K562 (cell line): Measurements from ENCODE around the gene RPS6KA2. TPM values are rescaled to one million over a fixed set of nuclear protein-coding genes. Genes with fewer than 3 reads are reported as not detected.

Experiments used
- ATAC-seq: fragments of 200-7000 bp; cut with Tn5 transposase; 3 replicates; pipeline ENCODE4 v1.9.1; 2020; ENCODE audit warnings: moderate library complexity
- BruUV-seq: library from RNA; stranded (reverse); fragments of 400-500 nt; replicated peaks from 2 replicates; lab custom pipeline; 2021; lab: Mats Ljungman, UMichigan
- CTCF ChIA-PET: fragments of 300-600 bp; formaldehyde crosslinking; extraction: SDS; loops from one replicate; lab custom pipeline; 2021; ENCODE audit warnings: low intra/inter-chr PET ratio; lab: Yijun Ruan, JAX
- POLR2A ChIA-PET: fragments of 300-600, 350-650 bp; sonication (Branson Sonifier 250); formaldehyde crosslinking; extraction: SDS; loops from one replicate; lab custom pipeline; 2021; ENCODE audit warnings: antibody characterized with exemption, inconsistent platforms; lab: Yijun Ruan, JAX
- DNase-seq, 4 experiments: peaks; one replicate each; pipeline versions ENCODE4 v3.0.0 to v3.0.0-alpha.2; 2011 to 2018; ENCODE audit warnings: low spot score in 3 of 4, mixed read lengths in 3 of 4; ENCODE audit errors: extremely low read depth in 1 of 4
- FAIRE-seq: peaks from 2 replicates; lab custom pipeline; 2011; peaks lifted over from hg19 to GRCh38; lab: Jason Lieb, UNC
- H2AFZ ChIP-seq: 2 replicates; pipeline ENCODE4 v1.6.0; 2011; ENCODE audit warnings: low read depth, low read length, control low read depth, inconsistent platforms
- H3K27ac ChIP-seq: fragments of 200-600 bp; 3 replicates; pipeline ENCODE4 v1.8.0; 2011; ENCODE audit warnings: low read depth, mild to moderate bottlenecking, control low read depth, inconsistent platforms, low read length, moderate library complexity, mixed read lengths; ENCODE audit errors: extremely low read depth
- H3K27me3 ChIP-seq, 2 experiments: fragments of 300-600 bp in 1 of 2; 2 replicates in 1 of 2; 3 replicates in 1 of 2; pipeline versions ENCODE4 v1.6.0 to v1.8.0; 2011; ENCODE audit warnings: inconsistent platforms in 2 of 2, low read length in 2 of 2, mild to moderate bottlenecking in 1 of 2, mixed read lengths in 1 of 2, moderate library complexity in 1 of 2; ENCODE audit not compliant: control insufficient read depth in 2 of 2, insufficient read depth in 2 of 2
- H3K36me3 ChIP-seq: fragments of 300-600 bp; 3 replicates; pipeline ENCODE4 v1.8.0; 2011; ENCODE audit warnings: mild to moderate bottlenecking, low read length, inconsistent platforms; ENCODE audit not compliant: control insufficient read depth, insufficient read depth
- H3K4me1 ChIP-seq, 2 experiments: fragments of 200-600 bp in 1 of 2; replicated peaks in 1 of 2; 2 replicates in 1 of 2; 3 replicates in 1 of 2; pipeline versions ENCODE4 v1.5.1 to v1.8.0; 2011; ENCODE audit warnings: inconsistent platforms in 2 of 2, low read length in 2 of 2, mild to moderate bottlenecking in 1 of 2, mixed read lengths in 1 of 2, moderate library complexity in 1 of 2; ENCODE audit not compliant: control insufficient read depth in 2 of 2, insufficient read depth in 2 of 2
- H3K4me2 ChIP-seq: 2 replicates; pipeline ENCODE4 v1.6.1; 2011; ENCODE audit warnings: low read length, control low read depth, inconsistent platforms, mixed read lengths; ENCODE audit not compliant: insufficient read depth
- H3K4me3 ChIP-seq: fragments of 200-600 bp; sonication (generic), shearing (Covaris generic); 2 replicates; pipeline ENCODE4 v1.5.1; 2016; ENCODE audit warnings: control low read depth, inconsistent platforms
- H3K79me2 ChIP-seq: fragments of 200-600 bp; 3 replicates; pipeline ENCODE4 v1.8.0; 2011; ENCODE audit warnings: low read length, inconsistent platforms; ENCODE audit not compliant: control insufficient read depth, insufficient read depth
- H3K9ac ChIP-seq, 2 experiments: 2 replicates each; pipeline versions ENCODE4 v1.6.0 to v1.6.1; 2011; ENCODE audit warnings: low read depth in 2 of 2, low read length in 2 of 2, control low read depth in 1 of 2, inconsistent platforms in 1 of 2, mild to moderate bottlenecking in 1 of 2, mixed read lengths in 1 of 2; ENCODE audit not compliant: insufficient read depth in 1 of 2
- H3K9me1 ChIP-seq: one replicate; pipeline ENCODE4 v1.6.0; 2011; ENCODE audit warnings: inconsistent platforms, mild to moderate bottlenecking, low read length, moderate library complexity; ENCODE audit not compliant: control insufficient read depth, insufficient read depth
- H3K9me3 ChIP-seq: replicated peaks from 2 replicates; pipeline ENCODE4 v1.5.1; 2011; ENCODE audit warnings: low read depth, low read length, inconsistent platforms; ENCODE audit not compliant: control insufficient read depth, insufficient read depth
- H4K20me1 ChIP-seq: replicated peaks from 2 replicates; pipeline ENCODE4 v1.6.1; 2011; ENCODE audit warnings: low read length, inconsistent platforms, mixed read lengths; ENCODE audit not compliant: control insufficient read depth, insufficient read depth
- ATF3 ChIP-seq, 2 experiments: fragments of 450-650 bp in 1 of 2; sonication (generic) in 1 of 2; formaldehyde crosslinking in 1 of 2; IDR thresholded peaks in 1 of 2; conservative IDR thresholded peaks in 1 of 2; 2 replicates each; pipeline versions ENCODE4 v1.6.1 to v1.8.1; 2016 to 2023; ENCODE audit warnings: mild to moderate bottlenecking in 2 of 2, moderate library complexity in 2 of 2, inconsistent platforms in 1 of 2, missing genetic modification reagents in 1 of 2
- ILF3 ChIP-seq: fragments of 450-650 bp; IDR thresholded peaks from 2 replicates; pipeline ENCODE4 v1.6.1; 2018; ENCODE audit warnings: antibody characterized with exemption, mild to moderate bottlenecking, moderate library complexity, borderline replicate concordance
- MEIS2 ChIP-seq: fragments of 450-650 bp; IDR thresholded peaks from 2 replicates; pipeline ENCODE4 v1.6.1; 2014; ENCODE audit warnings: mild to moderate bottlenecking; ENCODE audit not compliant: partially characterized antibody
- PTBP1 ChIP-seq: fragments of 200-400 bp; formaldehyde crosslinking; IDR thresholded peaks from 2 replicates; pipeline ENCODE4 v1.6.1; 2017; ENCODE audit warnings: low read depth, low read length
- STAT6 ChIP-seq: sonication (generic); formaldehyde crosslinking; IDR thresholded peaks from 2 replicates; pipeline ENCODE4 v1.8.1; 2023; ENCODE audit warnings: mild to moderate bottlenecking, missing genetic modification reagents
- USF1 ChIP-seq: sonication (generic); formaldehyde crosslinking; IDR thresholded peaks from 2 replicates; pipeline ENCODE4 v1.9.0; 2022; ENCODE audit warnings: mild to moderate bottlenecking, missing genetic modification reagents
- ZNF3 ChIP-seq: fragments of 250-450 bp; sonication (Bioruptor Pico); IDR thresholded peaks from 2 replicates; pipeline ENCODE4 v1.5.0; 2021; ENCODE audit warnings: mild to moderate bottlenecking, moderate library complexity
- ZNF511 ChIP-seq: sonication (generic); formaldehyde crosslinking; IDR thresholded peaks from 2 replicates; pipeline ENCODE4 v1.8.0; 2022; ENCODE audit warnings: mild to moderate bottlenecking, missing genetic modification reagents
- WGBS: fragments of 100-300 bp; shearing (Covaris generic); methylation state at CpG from one replicate; pipeline ENCODE4 v1.1.6; 2016; ENCODE audit warnings: low coverage, mixed read lengths; ENCODE audit not compliant: insufficient coverage; ENCODE audit errors: missing lambda C conversion rate; 5-methylcytosine and 5-hydroxymethylcytosine counted together
- in situ Hi-C: fragments of 300-500 bp; cut with MboI; formaldehyde crosslinking; loops from 4 replicates; pipeline ENCODE4 v1.15.0; 2018; ENCODE audit warnings: inconsistent platforms, mixed read lengths
- intact Hi-C: fragments of 100-400 bp; cut with micrococcal nuclease; formaldehyde crosslinking; loops from 2 replicates; pipeline ENCODE4 v1.14.2; 2022
- polyA plus RNA-seq, 8 experiments: library from polyadenylated mRNA; depleted of rRNA in 4 of 8; stranded (reverse) in 5 of 8; unstranded in 3 of 8; fragments of >200 nt; fragmentation: Nextera tagmentation in 2 of 8; fragmentation: Illumina TruSeq in 1 of 8; extraction: Ambion mirVana in 2 of 8; extraction: Trizol in 1 of 8; gene quantifications; 2 replicates each; pipeline versions ENCODE4 v1.2.1 to v1.2.3, GENCODE V29; 2011 to 2014; ENCODE audit warnings: inconsistent platforms in 1 of 8, missing spikeins in 1 of 8
- total RNA-seq, 7 experiments: library from RNA; depleted of rRNA in 6 of 7; stranded (reverse); fragments of >200 nt in 6 of 7; fragmentation: Illumina TruSeq in 2 of 7; extraction: Trizol in 2 of 7; gene quantifications; 2 replicates each; pipeline versions ENCODE4 v1.2.1 to v1.2.3, GENCODE V29; 2011 to 2021; ENCODE audit warnings: low replicate concordance in 1 of 7

The RPS6KA2 gene
- total and polyA plus RNA-seq, 9 of the 15 experiments (the other 6 are each of a cell fraction or from before 2014, with no cell fraction given) = 0.29 to 1.00 (median 0.53) TPM

- ChIA-PET POLR2A (interaction anchor here (0.5 to 1.1 kb wide), 3 partner anchors 23 to 232 kb away, joined by 3 to 5 read pairs (median 4); no protein-coding TSS in a partner anchor), CTCF (no interaction called here)
- Histone ChIP-seq H3K79me2 (no peaks in the 10 kb centered on the region), H3K4me2 (no peak overlapping the region), H3K4me3 (no peak overlapping the region), H3K27ac (no peak overlapping the region), H3K9me1 (no peaks in the 10 kb centered on the region), H2AFZ (no peak overlapping the region), H3K27me3 (peaks cover 53 to 89% of the 10 kb centered on the region in 2 experiments), H3K4me1 (peaks cover 0 to 5% of the 10 kb centered on the region in 2 experiments; a peak in 1 of 5 replicates)
- in situ Hi-C loops = no loop called here
- no peak for TF ChIP-seq PTBP1
- no peak for TF ChIP-seq MEIS2
- TF ChIP-seq STAT6 = no peak
- TF ChIP-seq ATF3 (IDR thresholded peaks at IDR 0.05) = no peak
- TF ChIP-seq ATF3 (CRISPR knock-in tag; conservative IDR thresholded peaks at IDR 0.05) = no peak
- TF ChIP-seq ILF3 = no peak
- TF ChIP-seq ZNF511 (CRISPR knock-in tag) = no peak
- TF ChIP-seq ZNF3 (CRISPR knock-in tag) = no peak
- no peak for TF ChIP-seq USF1
- TF ChIP-seq, all 486 proteins: peak for 0
- Histone ChIP-seq H3K9ac (no peak overlapping the region), H3K9me3 (no peaks in the 10 kb centered on the region), H4K20me1 (0 out of 2 replicates have a peak, but pooled peaks cover 10% of the 10 kb centered on the region), H3K36me3 (no peaks in the 10 kb centered on the region)
- FAIRE-seq = no peak
- BruUV-seq = no TSS peak
- 1% methylated on average over 18 of the region's 20 CpGs for WGBS
- intact Hi-C loops = no loop called here
- no peak for ATAC-seq
- no peak for DNase-seq
These were observed 156.8 kb downstream of the RPS6KA2 start for GRCh38 chr6:166470029-166470862.
